NCI-H2171 treated with DMSO at 0.1 percent for 48 hours (cell line): ENCODE data around the gene GNB1L.

Source experiments
- DNase-seq: peaks from one replicate; lab custom pipeline; 2025; lab: John Stamatoyannopoulos, UW

GNB1L gene

GRCh38 chr22:19808873-19809478 is 45.7 kb downstream of the GNB1L start:
- DNase-seq: no peak

- peak; percentile 15 for DNase-seq
These were observed 46.5 kb downstream of the GNB1L start for GRCh38 chr22:19807914-19808872.

- DNase-seq: no peak
These were observed 47.3 kb downstream of the GNB1L start for GRCh38 chr22:19807161-19807913.

- DNase-seq: peak; percentile 78
These were observed 48.2 kb downstream of the GNB1L start for GRCh38 chr22:19806213-19807160.

- no peak for DNase-seq
These were observed 48.9 kb downstream of the GNB1L start for GRCh38 chr22:19805821-19806212.

GRCh38 chr22:19803736-19804267 is 50.9 kb downstream of the GNB1L start:
- DNase-seq: no peak

- DNase-seq: no peak
These were observed 51.6 kb downstream of the GNB1L start for GRCh38 chr22:19802894-19803735.

- no peak for DNase-seq
These were observed 52.4 kb downstream of the GNB1L start for GRCh38 chr22:19802001-19802893.

GRCh38 chr22:19801340-19802000 is 53.2 kb downstream of the GNB1L start:
- DNase-seq: no peak

GRCh38 chr22:19800761-19801244 is 53.9 kb downstream of the GNB1L start:
- no peak for DNase-seq

GRCh38 chr22:19800306-19800705 is 54.4 kb downstream of the GNB1L start:
- DNase-seq: no peak

GRCh38 chr22:19799322-19800190 is 55.1 kb downstream of the GNB1L start:
- DNase-seq: no peak

- no peak for DNase-seq
These were observed 55.8 kb downstream of the GNB1L start for GRCh38 chr22:19798891-19799293.

- DNase-seq: no peak
These were observed 56.5 kb downstream of the GNB1L start for GRCh38 chr22:19798003-19798665.

GRCh38 chr22:19797086-19798002 is 57.3 kb downstream of the GNB1L start:
- no peak for DNase-seq

GRCh38 chr22:19796160-19796559 is 58.5 kb downstream of the GNB1L start:
- DNase-seq: no peak
